MG63 (cell line): ENCODE results near the gene FOXP1. TPM values are rescaled to one million over a fixed set of nuclear protein-coding genes. Genes with fewer than 3 reads are reported as not detected.

Experiments
- DNase-seq: peaks from one replicate; pipeline ENCODE4 v3.0.0-alpha.2; 2020
- H3K27me3 ChIP-seq: fragments of 250-450 bp; sonication (Bioruptor Pico); 2 replicates; pipeline ENCODE4 v1.5.1; 2020; ENCODE audit warnings: mild to moderate bottlenecking, moderate library complexity
- H3K36me3 ChIP-seq: fragments of 250-450 bp; sonication (Bioruptor Pico); 2 replicates; pipeline ENCODE4 v1.5.1; 2020; ENCODE audit warnings: mild to moderate bottlenecking, moderate library complexity
- H3K4me3 ChIP-seq: fragments of 250-450 bp; sonication (Bioruptor Pico); 2 replicates; pipeline ENCODE4 v1.5.1; 2020; ENCODE audit warnings: mild to moderate bottlenecking, moderate library complexity
- H3K9me3 ChIP-seq: fragments of 250-450 bp; sonication (Bioruptor Pico); 2 replicates; pipeline ENCODE4 v1.5.1; 2020; ENCODE audit warnings: mild to moderate bottlenecking, moderate library complexity
- total RNA-seq: library from RNA; depleted of rRNA; stranded (reverse); fragments of >200 nt; shearing (Covaris generic); gene quantifications from 2 replicates; pipeline ENCODE4 v1.2.3, GENCODE V29; 2014; ENCODE audit warnings: low replicate concordance

Gene FOXP1
- total RNA-seq, 1 experiment from 2014 or later: 15.0 TPM

GRCh38 chr3:71323558-71323957, 260.0 kb downstream of the FOXP1 start:
- H3K9me3 ChIP-seq: no peaks in the 10 kb centered on the region
- DNase-seq: no peak
- no peaks in the 10 kb centered on the region for H3K36me3 ChIP-seq
- H3K27me3 ChIP-seq: no peaks in the 10 kb centered on the region
- H3K4me3 ChIP-seq: no peak overlapping the region

DNA sequence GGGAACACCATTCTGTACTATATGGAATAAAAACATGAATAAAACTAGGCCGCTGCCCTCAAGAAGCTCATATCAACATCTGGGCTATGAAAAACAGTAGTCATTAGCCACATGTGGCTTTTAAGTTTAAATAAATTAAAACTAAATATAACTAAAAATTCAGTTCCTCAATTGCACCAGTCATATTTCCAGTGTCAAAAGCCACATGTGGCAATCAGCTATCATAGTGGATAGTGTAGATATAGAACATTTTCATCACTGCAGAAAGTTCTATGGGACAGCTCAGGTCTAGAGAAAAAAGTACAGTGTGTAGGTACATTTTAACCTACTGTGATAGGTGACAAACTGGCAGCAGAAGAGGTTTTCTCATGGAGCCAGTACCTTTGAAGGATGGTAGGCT, 261.4 kb downstream of the FOXP1 start:
- no peak overlapping the region for H3K4me3 ChIP-seq
- H3K9me3 ChIP-seq: no peaks in the 10 kb centered on the region
- no peaks in the 10 kb centered on the region for H3K27me3 ChIP-seq
- no peaks in the 10 kb centered on the region for H3K36me3 ChIP-seq
- DNase-seq: no peak

- H3K36me3 ChIP-seq: no peaks in the 10 kb centered on the region
- no peaks in the 10 kb centered on the region for H3K27me3 ChIP-seq
- DNase-seq: no peak
- no peak overlapping the region for H3K4me3 ChIP-seq
- H3K9me3 ChIP-seq: no peaks in the 10 kb centered on the region
Observed at GRCh38 chr3:71319771-71320170, 263.8 kb downstream of the FOXP1 start.

DNA sequence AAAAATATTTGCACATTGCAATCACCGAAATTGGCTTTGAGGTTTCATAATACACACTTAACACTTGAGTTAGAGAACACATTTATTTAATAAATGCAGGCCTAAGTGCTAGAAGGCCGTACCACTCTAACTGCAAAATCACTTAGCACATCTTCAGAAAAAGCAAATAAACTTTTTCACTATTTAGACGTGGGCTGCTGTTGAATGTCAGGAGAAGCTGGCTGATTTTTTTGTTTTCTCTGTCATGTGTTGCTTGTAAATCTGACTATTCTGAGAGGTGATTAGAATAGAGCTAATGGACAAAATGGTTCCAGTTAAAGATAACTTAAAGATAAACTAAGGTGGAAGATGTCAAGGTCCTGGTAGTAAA, 265.1 kb downstream of the FOXP1 start:
- Histone ChIP-seq H3K27me3 (no peaks in the 10 kb centered on the region), H3K9me3 (no peaks in the 10 kb centered on the region), H3K4me3 (no peak overlapping the region), H3K36me3 (no peaks in the 10 kb centered on the region)
- DNase-seq: no peak

DNA sequence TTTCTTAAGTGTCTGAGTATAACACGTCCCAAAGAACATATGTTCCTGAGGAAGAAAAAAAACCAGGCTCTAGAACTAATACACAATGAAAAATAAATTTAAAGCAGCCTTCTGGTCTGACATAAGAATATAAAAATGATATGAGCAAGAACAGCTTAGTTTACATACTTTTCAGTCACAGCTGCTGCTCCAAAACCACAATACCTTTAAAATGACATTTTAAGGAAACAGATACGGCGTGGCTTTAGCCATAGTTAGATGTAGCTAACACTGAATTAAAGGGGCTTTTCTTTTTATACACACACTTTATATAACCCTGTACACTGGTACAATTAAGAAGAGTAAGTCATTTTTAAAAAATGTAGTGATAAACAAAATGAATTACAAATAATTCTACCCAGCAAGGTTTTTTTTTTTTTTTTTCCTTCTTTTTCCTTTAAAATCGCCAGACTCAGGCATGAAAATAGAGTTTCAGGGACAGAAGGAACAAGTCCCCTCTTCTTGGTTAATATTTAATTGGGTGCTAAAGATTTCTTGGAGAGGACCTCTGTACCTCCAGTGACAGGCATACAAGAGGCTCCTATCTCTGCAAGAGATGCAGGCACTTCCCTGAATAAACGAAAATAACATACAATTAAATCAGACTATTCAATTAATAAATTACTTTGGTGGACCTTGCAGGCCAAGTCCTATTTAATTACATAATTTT, 265.6 kb downstream of the FOXP1 start:
- no peaks in the 10 kb centered on the region for H3K36me3 ChIP-seq
- no peaks in the 10 kb centered on the region for H3K9me3 ChIP-seq
- H3K4me3 ChIP-seq: no peak overlapping the region
- H3K27me3 ChIP-seq: no peaks in the 10 kb centered on the region
- DNase-seq: no peak

DNA sequence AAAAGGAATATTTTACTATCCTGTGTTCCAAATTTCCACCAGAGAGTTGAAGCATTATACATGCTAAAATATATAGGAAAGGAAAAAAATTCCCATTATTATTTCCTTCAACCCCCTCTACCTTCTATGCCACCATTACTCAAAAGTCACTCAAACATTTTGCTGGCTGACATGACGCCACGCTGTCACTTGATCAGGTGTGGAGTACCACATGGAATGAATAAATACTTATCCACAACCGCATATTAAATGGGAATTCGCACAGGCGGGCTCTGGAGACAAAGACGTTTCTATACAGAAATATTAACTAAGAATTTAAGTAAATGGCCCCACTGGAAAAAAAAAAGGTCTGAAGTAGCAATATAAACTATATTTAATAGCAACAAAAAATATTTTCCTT, 266.4 kb downstream of the FOXP1 start:
- Histone ChIP-seq H3K36me3 (no peaks in the 10 kb centered on the region), H3K4me3 (no peak overlapping the region), H3K27me3 (no peaks in the 10 kb centered on the region), H3K9me3 (no peaks in the 10 kb centered on the region)
- no peak for DNase-seq

DNA sequence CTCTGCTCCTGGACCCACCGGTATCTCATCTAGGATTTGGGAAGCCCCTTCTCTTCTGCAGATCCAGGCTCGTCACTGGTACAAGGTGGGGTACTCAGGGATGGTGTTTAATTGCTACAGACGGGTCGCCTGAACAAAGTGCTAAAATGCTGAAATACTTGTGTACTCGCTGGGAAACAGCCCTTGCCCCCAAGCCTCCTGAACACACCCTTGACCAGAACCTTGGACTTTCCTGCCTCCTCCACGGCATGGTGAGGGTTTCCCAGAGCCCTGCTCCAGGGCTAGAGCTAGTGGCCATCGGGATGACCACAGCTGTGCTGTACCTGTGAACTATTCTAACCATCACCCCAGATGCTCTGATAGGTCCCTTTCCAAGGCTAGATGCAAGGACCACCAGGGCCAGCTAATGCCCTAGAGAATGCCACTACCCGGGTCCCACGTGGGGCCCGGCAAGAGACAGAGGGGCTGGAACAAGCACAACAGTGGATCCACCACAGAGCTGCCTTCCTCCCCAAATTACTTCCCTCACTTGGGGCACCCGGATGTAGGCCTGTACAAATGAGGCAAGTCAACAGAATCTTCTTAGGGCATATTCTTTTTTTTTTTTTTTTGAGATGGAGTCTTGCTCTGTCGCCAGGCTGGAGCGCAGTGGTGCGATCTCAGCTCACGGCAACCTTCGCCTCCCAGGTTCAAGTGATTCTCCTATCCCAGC, 267.3 kb downstream of the FOXP1 start:
- Histone ChIP-seq H3K36me3 (no peaks in the 10 kb centered on the region), H3K4me3 (no peak overlapping the region), H3K27me3 (no peaks in the 10 kb centered on the region), H3K9me3 (no peaks in the 10 kb centered on the region)
- DNase-seq: no peak

DNA sequence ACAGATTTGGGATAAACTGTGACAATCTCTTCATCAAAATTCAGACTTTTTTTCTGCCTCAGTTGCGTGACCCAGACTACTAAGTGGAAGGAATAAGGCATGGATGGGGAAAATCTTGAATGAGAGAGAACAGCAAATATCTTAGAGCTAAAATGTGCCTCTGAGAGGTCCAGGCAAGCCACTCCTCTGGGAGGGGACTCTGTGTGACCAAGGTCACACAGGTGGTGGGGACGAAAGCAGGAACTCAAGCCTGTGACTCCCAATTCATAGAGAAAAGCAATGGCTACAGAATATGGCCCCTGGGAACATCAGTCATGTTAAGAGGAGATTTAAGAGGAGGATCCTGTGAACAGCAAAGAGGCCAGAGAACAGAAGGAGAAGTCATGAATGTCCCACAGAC, 268.1 kb downstream of the FOXP1 start:
- H3K36me3 ChIP-seq: no peaks in the 10 kb centered on the region
- H3K4me3 ChIP-seq: no peak overlapping the region

DNA sequence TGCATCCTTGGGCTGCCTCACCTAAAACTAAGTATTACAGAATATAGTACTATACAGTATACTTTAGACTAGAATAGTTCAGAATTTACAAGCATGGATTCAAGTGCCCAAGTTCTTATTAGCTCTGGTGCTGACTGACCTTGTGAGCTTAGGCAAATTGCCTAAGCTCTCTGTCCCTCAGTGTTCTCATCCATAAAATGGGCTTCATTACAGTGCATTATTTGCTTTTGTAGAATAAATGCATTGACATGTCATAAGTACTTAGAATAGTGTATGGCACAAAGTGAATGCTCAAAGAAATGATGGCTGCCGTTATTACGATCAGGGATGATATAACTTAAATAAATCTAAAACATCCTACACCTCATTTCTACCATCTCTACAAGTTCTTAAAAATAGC, 269.7 kb downstream of the FOXP1 start:
- Histone ChIP-seq H3K27me3 (no peaks in the 10 kb centered on the region), H3K4me3 (no peak overlapping the region)

More for the DNA sequence above, 268.1 kb downstream of the FOXP1 start:
- Histone ChIP-seq H3K27me3 (no peaks in the 10 kb centered on the region), H3K9me3 (no peaks in the 10 kb centered on the region)
- no peak for DNase-seq

DNA sequence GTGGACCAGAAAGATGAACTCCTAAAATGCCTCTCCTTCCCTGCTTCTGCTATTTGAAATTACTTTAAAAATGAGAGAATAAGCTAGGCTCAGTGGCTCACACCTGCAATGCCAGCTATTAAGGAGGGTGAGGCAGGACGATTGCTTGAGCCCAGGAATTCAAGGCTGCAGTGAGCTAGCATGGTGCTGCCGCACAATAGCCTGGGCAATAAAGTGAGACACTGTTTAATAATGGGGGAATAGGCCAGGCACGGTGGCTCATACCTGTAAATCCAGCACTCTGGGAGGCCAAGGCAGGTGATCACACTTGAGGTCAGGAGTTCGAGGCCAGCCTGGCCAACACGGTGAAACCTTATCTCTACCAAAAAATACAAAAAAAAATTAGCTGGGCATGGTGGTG, 271.1 kb downstream of the FOXP1 start:
- Histone ChIP-seq H3K36me3 (no peaks in the 10 kb centered on the region), H3K4me3 (no peak overlapping the region), H3K27me3 (no peaks in the 10 kb centered on the region), H3K9me3 (no peaks in the 10 kb centered on the region)
- DNase-seq: no peak

More for the DNA sequence above, 269.7 kb downstream of the FOXP1 start:
- Histone ChIP-seq H3K9me3 (no peaks in the 10 kb centered on the region), H3K36me3 (no peaks in the 10 kb centered on the region)
- no peak for DNase-seq

GRCh38 chr3:71311661-71312046, 271.9 kb downstream of the FOXP1 start:
- no peaks in the 10 kb centered on the region for H3K36me3 ChIP-seq
- H3K27me3 ChIP-seq: no peaks in the 10 kb centered on the region
- H3K9me3 ChIP-seq: no peaks in the 10 kb centered on the region
- no peak for DNase-seq
- no peak overlapping the region for H3K4me3 ChIP-seq

- Histone ChIP-seq H3K4me3 (no peak overlapping the region), H3K27me3 (no peaks in the 10 kb centered on the region), H3K36me3 (no peaks in the 10 kb centered on the region), H3K9me3 (no peaks in the 10 kb centered on the region)
- peak; percentile 71 for DNase-seq
Observed at GRCh38 chr3:71310980-71311660, 272.4 kb downstream of the FOXP1 start.

DNA sequence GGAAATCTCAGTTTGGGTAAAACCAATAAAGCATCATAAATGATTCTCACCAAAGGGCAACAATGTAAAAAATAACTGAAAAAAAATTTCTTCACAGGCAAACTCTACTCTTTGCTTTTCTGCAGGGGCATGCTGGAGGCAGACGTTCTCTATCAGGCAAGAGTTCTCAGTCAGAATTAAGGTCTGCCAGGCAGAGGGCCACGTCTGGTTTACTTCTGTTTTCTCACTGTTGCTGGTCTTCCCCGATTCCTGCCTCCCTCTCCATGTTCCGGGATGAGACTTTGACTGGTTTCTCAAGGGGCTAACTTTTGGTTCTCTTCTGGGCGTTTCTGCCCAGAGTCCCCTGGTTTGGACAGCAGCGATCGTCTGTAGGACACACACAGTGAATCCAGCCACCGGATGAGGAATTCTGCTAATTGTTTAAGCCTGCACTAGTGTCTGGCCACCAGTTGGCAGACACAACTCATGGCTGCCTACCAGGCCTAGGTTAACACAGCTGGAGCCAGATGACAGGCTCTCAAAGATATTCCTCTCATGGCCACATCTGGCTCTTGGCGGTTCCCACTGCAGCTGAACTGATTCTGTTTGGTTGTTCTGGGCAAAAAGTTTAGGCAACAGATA, 273.1 kb downstream of the FOXP1 start:
- peak; percentile 80 for DNase-seq
- no peaks in the 10 kb centered on the region for H3K27me3 ChIP-seq
- no peaks in the 10 kb centered on the region for H3K9me3 ChIP-seq
- no peaks in the 10 kb centered on the region for H3K36me3 ChIP-seq
- H3K4me3 ChIP-seq: peak overlapping the region; percentile 13

GRCh38 chr3:71309886-71310285, 273.6 kb downstream of the FOXP1 start:
- Histone ChIP-seq H3K27me3 (no peaks in the 10 kb centered on the region), H3K36me3 (no peaks in the 10 kb centered on the region), H3K9me3 (no peaks in the 10 kb centered on the region), H3K4me3 (no peak overlapping the region)
- DNase-seq: no peak

GRCh38 chr3:71309342-71309741, 274.2 kb downstream of the FOXP1 start:
- H3K27me3 ChIP-seq: no peaks in the 10 kb centered on the region
- no peak for DNase-seq
- H3K9me3 ChIP-seq: no peaks in the 10 kb centered on the region
- no peaks in the 10 kb centered on the region for H3K36me3 ChIP-seq
- no peak overlapping the region for H3K4me3 ChIP-seq

DNA sequence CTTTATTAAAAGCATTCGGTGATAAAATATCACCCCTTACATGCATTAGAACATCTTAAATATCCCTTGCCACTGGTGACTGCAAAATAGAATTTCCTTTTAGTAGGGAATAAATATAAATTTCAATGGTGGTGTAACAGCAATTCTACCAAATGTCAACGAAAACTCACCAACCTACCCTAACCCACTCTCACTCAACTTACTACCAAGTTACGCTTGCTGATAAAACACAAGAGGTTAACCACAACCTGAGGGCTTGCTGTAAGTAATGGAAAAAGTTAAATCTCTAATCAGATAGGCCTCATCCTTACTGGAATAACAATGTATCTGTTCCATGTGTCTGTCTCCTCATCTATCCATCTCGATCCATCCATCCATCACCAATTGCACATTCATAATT, 274.7 kb downstream of the FOXP1 start:
- H3K4me3 ChIP-seq: no peak overlapping the region
- DNase-seq: no peak
- H3K27me3 ChIP-seq: no peaks in the 10 kb centered on the region

GRCh38 chr3:71307991-71308697, 275.4 kb downstream of the FOXP1 start:
- DNase-seq: no peak
- H3K27me3 ChIP-seq: no peaks in the 10 kb centered on the region
- no peak overlapping the region for H3K4me3 ChIP-seq
- no peaks in the 10 kb centered on the region for H3K9me3 ChIP-seq
- H3K36me3 ChIP-seq: no peaks in the 10 kb centered on the region

More for the DNA sequence above, 274.7 kb downstream of the FOXP1 start:
- Histone ChIP-seq H3K9me3 (no peaks in the 10 kb centered on the region), H3K36me3 (no peaks in the 10 kb centered on the region)
